ENCODE results near the gene RASEF.

Gene RASEF

DNA sequence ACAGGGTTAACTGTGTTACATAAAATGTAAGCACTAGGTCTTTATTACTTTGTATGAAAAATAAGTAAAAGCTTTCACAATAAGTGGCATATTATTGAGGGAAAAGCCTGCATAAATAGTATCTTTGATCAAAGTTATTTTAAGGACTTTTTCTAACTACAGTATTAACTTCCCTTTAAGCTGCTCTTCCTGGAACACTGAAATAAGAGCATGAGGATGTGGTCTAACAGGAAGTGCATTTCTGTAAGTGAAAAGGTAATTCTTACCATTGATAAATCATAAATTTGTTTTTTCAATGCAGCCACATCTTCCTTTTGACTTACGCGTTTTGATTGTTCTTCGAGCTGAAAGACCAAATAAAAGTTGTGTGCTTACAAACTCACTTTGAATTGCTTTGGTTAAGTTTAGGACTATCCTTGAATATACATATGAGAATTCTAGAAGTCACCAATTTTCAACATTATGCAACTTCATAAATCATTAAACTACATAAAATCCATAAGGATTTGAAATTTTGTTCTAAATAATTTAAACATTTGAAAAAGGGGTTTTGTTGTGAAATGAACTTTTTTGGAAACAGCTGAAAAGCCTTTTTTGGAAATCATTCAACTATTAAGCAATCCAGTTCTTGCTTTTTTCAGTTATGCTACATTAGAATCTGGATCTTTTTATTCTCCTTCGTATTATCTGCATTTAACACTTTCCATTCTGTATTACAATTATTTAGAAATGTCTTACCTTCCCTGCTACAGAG is 50.6 kb downstream of the RASEF start:
- no peak for DNase-seq

- no peak for DNase-seq
These were observed 51.3 kb downstream of the RASEF start for GRCh38 chr9:83011611-83012010.

DNA sequence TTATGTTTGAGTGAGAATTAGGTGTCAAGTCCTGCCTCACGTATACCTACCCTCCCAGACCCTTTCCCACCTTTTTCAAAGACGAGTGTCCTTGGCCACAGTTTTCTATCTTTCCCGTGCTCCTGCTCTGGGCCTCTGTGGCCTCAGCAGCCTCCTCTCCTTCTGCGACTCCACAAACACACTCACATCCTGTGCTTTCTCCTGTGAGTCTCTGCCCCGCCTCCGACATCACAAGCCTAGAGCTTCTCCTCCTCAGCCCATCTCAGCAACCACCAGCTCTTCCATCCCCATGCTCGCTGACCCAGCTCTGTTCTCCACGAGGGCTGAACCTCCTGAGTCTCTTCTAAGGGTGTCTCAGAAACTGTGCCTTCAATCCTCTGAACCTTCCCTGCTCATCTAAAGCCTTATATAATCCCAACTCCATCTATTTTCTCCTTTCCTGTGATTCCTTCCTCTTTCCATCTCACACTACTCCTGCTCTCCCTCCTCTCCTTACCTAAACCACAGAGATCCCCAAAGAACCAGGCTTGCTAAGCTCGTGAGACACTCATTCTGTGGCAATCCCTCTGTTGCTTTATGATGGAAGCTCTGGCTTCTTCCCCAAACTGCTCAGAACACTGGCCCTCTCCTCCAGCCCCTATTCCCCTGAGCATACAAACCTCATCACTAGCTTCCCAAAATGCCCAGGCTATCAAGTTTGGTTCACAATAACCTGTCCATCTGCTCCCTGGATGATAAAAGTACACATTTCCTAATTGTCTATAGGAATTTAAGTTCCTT is 55.2 kb downstream of the RASEF start:
- no peak for DNase-seq

DNA sequence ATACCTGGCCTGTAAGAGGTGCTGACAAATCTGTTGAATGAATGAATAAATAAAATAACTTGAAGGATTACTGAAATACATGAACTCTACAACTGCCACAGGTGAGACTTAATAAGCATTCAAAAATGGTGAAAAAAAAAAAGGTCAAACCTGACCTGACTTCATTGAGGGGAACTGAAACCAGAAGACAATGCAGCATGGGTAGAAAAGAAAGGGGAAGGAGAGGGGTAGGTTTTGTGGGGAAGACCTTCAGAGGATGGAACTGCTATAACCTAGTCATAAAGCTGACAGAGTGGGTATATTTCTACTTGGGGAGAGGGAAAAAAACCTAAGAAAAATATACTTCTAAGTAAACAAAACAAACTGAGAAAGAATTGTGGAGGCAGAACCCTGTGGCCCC is 56.6 kb downstream of the RASEF start:
- DNase-seq: no peak

GRCh38 chr9:83005963-83006362 is 57.0 kb downstream of the RASEF start:
- no peak for DNase-seq

DNA sequence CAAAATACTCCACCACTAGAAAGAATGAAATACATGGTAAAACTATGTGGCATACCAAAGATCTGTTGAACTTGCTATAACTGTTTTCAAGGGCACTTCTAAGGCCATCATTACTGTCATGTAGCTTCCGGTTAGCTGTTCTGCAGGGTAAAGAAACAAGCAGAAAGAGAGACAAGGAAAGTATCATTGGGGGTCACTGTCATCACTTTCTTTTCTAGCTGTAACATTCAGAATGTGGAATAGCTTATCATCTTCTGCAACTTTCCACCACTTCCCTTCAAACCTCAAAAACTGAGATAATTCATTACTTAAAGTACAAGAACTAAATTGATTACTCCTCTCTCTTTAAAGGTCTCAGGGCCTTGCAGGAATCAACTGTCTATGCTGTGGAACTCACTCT is 57.6 kb downstream of the RASEF start:
- no peak for DNase-seq

- DNase-seq: no peak
These were observed 60.6 kb downstream of the RASEF start for GRCh38 chr9:83002329-83002728.

- no peak for DNase-seq
These were observed 62.2 kb downstream of the RASEF start for GRCh38 chr9:83000765-83001164.

DNA sequence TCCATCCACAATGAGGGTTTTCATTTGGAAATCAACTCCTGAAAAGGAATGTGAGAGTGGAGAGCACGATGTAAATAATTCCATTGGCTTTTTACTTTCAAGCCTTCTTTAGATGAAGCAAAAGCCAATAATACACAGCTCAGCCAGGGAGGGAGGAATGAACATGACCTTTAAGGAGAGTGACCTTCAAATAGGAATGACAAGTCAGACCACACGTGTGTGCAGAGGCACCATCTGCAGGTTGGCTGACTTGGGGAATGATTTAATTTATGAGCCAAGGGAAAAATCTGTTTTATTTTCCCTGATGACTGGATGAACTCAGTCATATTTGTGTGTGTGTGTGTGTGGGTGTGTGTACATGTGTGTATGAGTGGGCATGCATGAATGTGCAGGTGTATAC is 64.5 kb downstream of the RASEF start:
- no peak for DNase-seq

DNA sequence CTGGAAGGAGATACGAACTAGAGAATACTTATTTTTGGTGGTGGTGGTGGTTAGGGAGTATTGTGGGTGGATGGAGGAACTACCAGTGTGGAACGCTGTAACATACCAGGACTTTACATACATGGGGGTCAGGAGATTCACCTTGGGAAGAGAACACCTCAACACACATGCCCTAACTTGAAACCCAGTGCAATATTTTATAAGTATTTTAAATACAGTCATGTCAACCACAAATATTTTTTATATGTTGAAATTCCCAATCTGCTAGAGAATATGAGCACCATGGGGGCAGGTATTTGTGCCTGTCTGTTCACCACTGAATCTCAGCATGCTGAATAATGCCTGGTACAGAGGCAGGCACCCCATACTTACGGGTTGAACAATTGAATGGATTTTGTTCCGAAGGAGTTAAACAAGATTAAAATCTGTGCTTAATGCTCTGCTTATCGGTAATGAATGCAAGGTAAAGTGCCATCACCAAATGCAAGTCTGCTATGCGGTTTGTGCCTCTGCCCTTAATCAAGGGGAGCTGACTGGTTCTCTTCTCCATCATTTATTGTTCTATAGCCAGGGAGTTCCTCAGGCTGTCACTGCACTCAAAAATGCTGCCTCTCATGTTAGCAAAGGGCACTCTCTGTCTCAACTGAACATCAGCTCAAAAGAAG is 65.3 kb downstream of the RASEF start:
- DNase-seq: no peak

- no peak for DNase-seq
These were observed 66.0 kb downstream of the RASEF start for GRCh38 chr9:82996941-82997340.

DNA sequence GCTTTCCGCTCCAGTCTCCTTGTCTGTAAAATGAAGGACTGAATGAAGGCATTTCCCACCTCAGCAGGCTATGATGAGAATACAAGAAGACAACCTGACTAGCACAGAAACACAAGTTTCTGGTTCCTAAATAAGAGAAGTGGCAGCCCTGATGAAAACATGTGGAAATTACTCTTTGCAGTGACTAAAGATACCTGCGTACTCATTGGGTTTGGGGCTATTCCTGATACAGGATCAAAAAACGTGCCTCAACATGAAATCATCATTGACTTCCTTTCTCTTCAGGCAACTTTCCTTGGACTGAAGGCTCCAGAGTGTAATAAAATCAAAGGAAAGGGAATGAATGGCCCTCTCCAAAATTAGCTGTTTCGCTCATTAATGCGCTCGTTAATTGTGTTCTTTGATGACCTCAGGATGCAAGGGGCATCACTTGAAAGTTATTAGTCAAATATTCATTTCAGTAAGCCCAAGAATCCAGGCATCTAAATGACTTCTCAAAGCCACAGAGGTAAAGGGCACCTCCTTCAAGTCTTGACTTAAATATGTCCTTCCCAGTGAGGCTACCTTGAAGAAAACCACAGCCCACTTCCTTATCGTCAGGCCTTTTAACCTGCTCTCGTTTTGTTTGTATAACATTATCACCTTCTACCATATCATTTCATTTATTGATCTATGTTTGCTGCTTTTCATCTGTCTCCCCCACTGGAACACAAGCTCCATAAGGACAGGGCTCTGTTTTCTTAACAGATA is 68.9 kb downstream of the RASEF start:
- DNase-seq: no peak

GRCh38 chr9:82991671-82992070 is 71.3 kb downstream of the RASEF start:
- DNase-seq: peak; percentile 19

GRCh38 chr9:82989929-82990328 is 73.0 kb downstream of the RASEF start:
- no peak for DNase-seq

DNA sequence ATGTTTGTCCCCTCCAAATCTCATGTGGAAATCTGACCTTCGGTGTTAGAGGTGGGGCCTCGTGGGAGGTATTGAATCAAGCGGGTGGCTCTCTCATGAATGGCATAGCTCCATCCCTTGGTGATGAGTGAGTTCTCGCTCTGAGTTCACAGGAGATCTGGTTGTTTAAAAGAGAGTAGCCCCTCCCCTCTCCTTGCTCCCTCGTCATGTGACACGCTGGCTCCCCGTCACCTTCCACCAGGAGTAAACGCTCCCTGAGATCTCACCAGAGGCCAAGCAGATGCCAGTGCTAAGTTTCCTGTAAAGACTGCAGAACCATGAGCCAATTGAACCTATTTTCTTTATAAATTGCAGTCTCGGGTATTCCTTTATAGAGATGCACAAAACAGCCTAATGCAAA is 74.5 kb downstream of the RASEF start:
- no peak for DNase-seq

GRCh38 chr9:82987370-82988189 is 75.4 kb downstream of the RASEF start:
- no peak for DNase-seq

- no peak for DNase-seq
These were observed 81.4 kb downstream of the RASEF start for GRCh38 chr9:82981552-82981951.

GRCh38 chr9:82975176-82975575 is 87.8 kb downstream of the RASEF start:
- DNase-seq: no peak

GRCh38 chr9:82972446-82972845 is 90.5 kb downstream of the RASEF start:
- DNase-seq: no peak

- no peak for DNase-seq
These were observed 92.6 kb downstream of the RASEF start for GRCh38 chr9:82970359-82970758.

DNA sequence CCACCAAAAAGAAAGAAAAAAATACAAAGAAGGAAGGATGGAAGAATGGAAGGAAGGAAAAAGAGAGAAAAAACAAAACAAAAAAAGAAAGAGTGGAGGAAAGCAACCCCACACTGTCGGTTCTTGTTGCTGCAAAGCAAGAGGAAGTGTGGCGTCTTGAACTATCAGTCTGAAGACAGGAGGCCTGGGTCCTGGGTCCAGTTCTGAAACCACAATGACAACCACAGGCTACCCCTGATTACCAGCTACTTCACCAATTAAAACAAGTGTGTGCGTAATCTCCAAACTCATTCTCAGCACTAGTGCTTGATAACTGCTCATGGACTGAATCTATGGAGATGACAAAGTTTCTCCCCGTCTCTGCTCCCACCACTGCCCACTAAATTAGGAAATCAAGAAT is 93.7 kb downstream of the RASEF start:
- DNase-seq: no peak

DNA sequence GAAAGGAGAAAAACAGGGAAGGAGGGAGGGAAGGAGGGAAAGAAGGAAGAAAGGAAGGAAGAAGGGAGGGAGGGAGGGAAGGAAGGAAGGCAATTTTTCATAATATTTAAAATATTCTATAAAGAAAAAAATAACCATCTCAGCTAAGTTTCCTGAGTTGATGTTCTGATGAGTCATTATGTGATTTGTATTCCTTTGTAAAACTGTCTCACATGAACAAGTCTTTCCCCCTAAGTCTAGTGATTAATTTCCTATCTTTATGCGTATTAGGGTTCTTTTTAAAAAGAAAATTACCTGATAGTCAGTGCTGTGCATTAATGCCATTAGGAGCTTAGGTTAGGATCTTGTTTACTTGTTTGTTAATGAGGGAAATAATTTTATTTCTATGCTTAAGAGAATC is 94.1 kb downstream of the RASEF start:
- no peak for DNase-seq
